IPS-15b (cell line): ENCODE results near the gene ABCB1.

Experiments used
- H3K27me3 ChIP-seq: one replicate; pipeline ENCODE4 v1.6.1; 2013; ENCODE audit warnings: low read length; ENCODE audit not compliant: control insufficient read depth, insufficient read depth
- H3K36me3 ChIP-seq: one replicate; pipeline ENCODE4 v1.6.1; 2013; ENCODE audit warnings: low read length; ENCODE audit not compliant: control insufficient read depth, insufficient read depth
- H3K4me1 ChIP-seq: one replicate; pipeline ENCODE4 v1.6.1; 2013; ENCODE audit warnings: mild to moderate bottlenecking, low read length; ENCODE audit not compliant: control insufficient read depth, insufficient read depth
- H3K4me3 ChIP-seq: one replicate; pipeline ENCODE4 v1.5.1; 2013; ENCODE audit warnings: low read depth, low read length
- H3K9ac ChIP-seq: one replicate; pipeline ENCODE4 v1.6.1; 2013; ENCODE audit warnings: low read depth, mild to moderate bottlenecking, low read length
- H3K9me3 ChIP-seq: one replicate; pipeline ENCODE4 v1.6.1; 2013; ENCODE audit warnings: mild to moderate bottlenecking, low read length; ENCODE audit not compliant: control insufficient read depth, insufficient read depth

Gene ABCB1

GRCh38 chr7:87507446-87507845 lies 93.2 kb downstream of the ABCB1 start:
- H3K9me3 ChIP-seq, result no peaks in the 10 kb centered on the region
- H3K4me1 ChIP-seq, result peaks cover 6% of the 10 kb centered on the region
- H3K9ac ChIP-seq, result no peak overlapping the region
- no peaks in the 10 kb centered on the region for H3K36me3 ChIP-seq
- no peak overlapping the region for H3K4me3 ChIP-seq
- no peaks in the 10 kb centered on the region for H3K27me3 ChIP-seq

- peaks cover 2% of the 10 kb centered on the region for H3K4me1 ChIP-seq
- no peaks in the 10 kb centered on the region for H3K27me3 ChIP-seq
- no peak overlapping the region for H3K4me3 ChIP-seq
- no peaks in the 10 kb centered on the region for H3K9me3 ChIP-seq
- H3K9ac ChIP-seq, result no peak overlapping the region
- no peaks in the 10 kb centered on the region for H3K36me3 ChIP-seq
Observed at GRCh38 chr7:87506246-87507180, 94.2 kb downstream of the ABCB1 start.

GRCh38 chr7:87505557-87506245 lies 95.0 kb downstream of the ABCB1 start:
- no peak overlapping the region for H3K9ac ChIP-seq
- H3K4me3 ChIP-seq, result no peak overlapping the region
- no peaks in the 10 kb centered on the region for H3K36me3 ChIP-seq
- no peaks in the 10 kb centered on the region for H3K27me3 ChIP-seq
- no peaks in the 10 kb centered on the region for H3K4me1 ChIP-seq
- H3K9me3 ChIP-seq, result no peaks in the 10 kb centered on the region

GRCh38 chr7:87505122-87505521 lies 95.6 kb downstream of the ABCB1 start:
- Histone ChIP-seq H3K4me3 (no peak overlapping the region), H3K36me3 (no peaks in the 10 kb centered on the region), H3K4me1 (no peaks in the 10 kb centered on the region), H3K9me3 (no peaks in the 10 kb centered on the region), H3K9ac (no peak overlapping the region), H3K27me3 (no peaks in the 10 kb centered on the region)

- no peaks in the 10 kb centered on the region for H3K36me3 ChIP-seq
- H3K27me3 ChIP-seq, result no peaks in the 10 kb centered on the region
- no peak overlapping the region for H3K9ac ChIP-seq
- no peak overlapping the region for H3K4me3 ChIP-seq
- H3K9me3 ChIP-seq, result no peaks in the 10 kb centered on the region
- no peaks in the 10 kb centered on the region for H3K4me1 ChIP-seq
Observed at GRCh38 chr7:87499494-87499893, 101.2 kb downstream of the ABCB1 start.

- Histone ChIP-seq H3K36me3 (no peaks in the 10 kb centered on the region), H3K9ac (no peak overlapping the region), H3K27me3 (no peaks in the 10 kb centered on the region), H3K9me3 (no peaks in the 10 kb centered on the region), H3K4me3 (no peak overlapping the region), H3K4me1 (no peaks in the 10 kb centered on the region)
Observed at GRCh38 chr7:87498893-87499292, 101.8 kb downstream of the ABCB1 start.

- Histone ChIP-seq H3K4me1 (no peaks in the 10 kb centered on the region), H3K9ac (no peak overlapping the region), H3K36me3 (no peaks in the 10 kb centered on the region), H3K9me3 (no peaks in the 10 kb centered on the region), H3K27me3 (no peaks in the 10 kb centered on the region), H3K4me3 (no peak overlapping the region)
Observed at GRCh38 chr7:87497482-87497881, 103.2 kb downstream of the ABCB1 start.

GRCh38 chr7:87495366-87495765 lies 105.3 kb downstream of the ABCB1 start:
- H3K9ac ChIP-seq, result no peak overlapping the region
- no peak overlapping the region for H3K4me3 ChIP-seq
- no peaks in the 10 kb centered on the region for H3K9me3 ChIP-seq
- H3K4me1 ChIP-seq, result no peaks in the 10 kb centered on the region
- H3K27me3 ChIP-seq, result no peaks in the 10 kb centered on the region
- no peaks in the 10 kb centered on the region for H3K36me3 ChIP-seq

- Histone ChIP-seq H3K9me3 (no peaks in the 10 kb centered on the region), H3K4me3 (no peak overlapping the region), H3K4me1 (no peaks in the 10 kb centered on the region), H3K36me3 (no peaks in the 10 kb centered on the region), H3K27me3 (no peaks in the 10 kb centered on the region), H3K9ac (no peak overlapping the region)
Observed at GRCh38 chr7:87494454-87494853, 106.2 kb downstream of the ABCB1 start.

- no peak overlapping the region for H3K4me3 ChIP-seq
- peaks cover 2% of the 10 kb centered on the region for H3K4me1 ChIP-seq
- no peaks in the 10 kb centered on the region for H3K9me3 ChIP-seq
- no peaks in the 10 kb centered on the region for H3K36me3 ChIP-seq
- H3K27me3 ChIP-seq, result no peaks in the 10 kb centered on the region
- H3K9ac ChIP-seq, result no peak overlapping the region
Observed at GRCh38 chr7:87483131-87483530, 117.6 kb downstream of the ABCB1 start.

- no peak overlapping the region for H3K9ac ChIP-seq
- no peaks in the 10 kb centered on the region for H3K9me3 ChIP-seq
- peaks cover 2% of the 10 kb centered on the region for H3K4me1 ChIP-seq
- H3K27me3 ChIP-seq, result peaks cover 7% of the 10 kb centered on the region
- H3K4me3 ChIP-seq, result no peak overlapping the region
- no peaks in the 10 kb centered on the region for H3K36me3 ChIP-seq
Observed at GRCh38 chr7:87482115-87482514, 118.6 kb downstream of the ABCB1 start.

- no peak overlapping the region for H3K9ac ChIP-seq
- H3K36me3 ChIP-seq, result no peaks in the 10 kb centered on the region
- H3K4me3 ChIP-seq, result no peak overlapping the region
- peaks cover 22% of the 10 kb centered on the region for H3K27me3 ChIP-seq
- H3K9me3 ChIP-seq, result no peaks in the 10 kb centered on the region
- H3K4me1 ChIP-seq, result peaks cover 2% of the 10 kb centered on the region
Observed at GRCh38 chr7:87480386-87480785, 120.3 kb downstream of the ABCB1 start.
